ENCODE measurements around the gene GABPA.

GABPA gene

GRCh38 chr21:25809013-25809412 is 74.2 kb downstream of the GABPA start:
- no peak for DNase-seq

GRCh38 chr21:25811186-25811585 is 76.4 kb downstream of the GABPA start:
- DNase-seq, result no peak

- DNase-seq, result no peak
These were observed 79.1 kb downstream of the GABPA start for GRCh38 chr21:25813917-25814316.

- DNase-seq, result no peak
These were observed 83.3 kb downstream of the GABPA start for GRCh38 chr21:25818121-25818520.

- DNase-seq, result no peak
These were observed 83.8 kb downstream of the GABPA start for GRCh38 chr21:25818551-25818950.
